ENCODE results near the gene SARDH.

- TF ChIP-seq CTCF (IDR thresholded peaks at IDR 0.05; ENCODE audit: poor library complexity, severe bottlenecking) (no peak), EZH2 (IDR thresholded peaks at IDR 0.05; ENCODE audit: borderline replicate concordance, insufficient read depth, low read length, poor library complexity, severe bottlenecking) (no peak), POLR2AphosphoS5 (IDR thresholded peaks at IDR 0.05) (no peak), REST (IDR thresholded peaks at IDR 0.05; ENCODE audit: borderline replicate concordance) (no peak), EP300 (conservative IDR thresholded peaks at IDR 0.05; ENCODE audit: poor library complexity, severe bottlenecking) (no peak), RAD21 (conservative IDR thresholded peaks at IDR 0.05) (no peak)
These were observed 29.7 kb downstream of the SARDH start for GRCh38 chr9:133708246-133709014.

Data from neural cell (in vitro differentiated cells).